ENCODE measurements around the gene SH3GL1. TPM values are rescaled to one million over a fixed set of nuclear protein-coding genes. Genes with fewer than 3 reads are reported as not detected.

Gene SH3GL1
- total RNA-seq, 1 donor from 2014 or later: 101 TPM

GRCh38 chr19:4431808-4432674 is 31.7 kb upstream of the SH3GL1 start:
- TF ChIP-seq EZH2 (IDR thresholded peaks at IDR 0.05; ENCODE audit: insufficient read depth, low read length) (no peak), CTCF (IDR thresholded peaks at IDR 0.05; ENCODE audit: insufficient read depth, low read depth, low read length) (no peak)
- Histone ChIP-seq H3K4me3 (ENCODE audit: insufficient read depth, low read depth, low read length) (no peak overlapping the region), H3K4me1 (ENCODE audit: insufficient read depth, low read length) (no peaks in the 10 kb centered on the region), H3K4me2 (ENCODE audit: low read length) (no peak overlapping the region), H3K27ac (ENCODE audit: low read depth, low read length) (no peak overlapping the region), H4K20me1 (ENCODE audit: insufficient read depth, low read length) (no peaks in the 10 kb centered on the region), H3K27me3 (ENCODE audit: insufficient read depth, low read length) (no peaks in the 10 kb centered on the region), H3K79me2 (ENCODE audit: insufficient read depth, low read length) (no peaks in the 10 kb centered on the region), H3K36me3 (ENCODE audit: insufficient read depth, low read length) (peaks cover 11% of the 10 kb centered on the region), H2AFZ (ENCODE audit: low read depth, low read length) (no peak overlapping the region), H3K9me3 (ENCODE audit: insufficient read depth, low read depth, low read length) (no peaks in the 10 kb centered on the region), H3K9ac (ENCODE audit: low read length) (no peak overlapping the region)
- Mint-ChIP-seq H3K36me3 (ENCODE audit: low read depth, unreplicated experiment) (peaks cover 17% of the 10 kb centered on the region), H3K4me1 (ENCODE audit: low read depth, unreplicated experiment) (no peaks in the 10 kb centered on the region), H3K4me3 (ENCODE audit: unreplicated experiment) (no peak overlapping the region), H3K27me3 (ENCODE audit: low read depth, unreplicated experiment) (no peaks in the 10 kb centered on the region), H3K9me3 (ENCODE audit: unreplicated experiment) (no peaks in the 10 kb centered on the region), H3K27ac (ENCODE audit: unreplicated experiment) (no peak overlapping the region)
- no peak for DNase-seq (ENCODE audit: low read depth)
- FAIRE-seq: no peak

GRCh38 chr19:4431296-4431695 is 30.9 kb upstream of the SH3GL1 start:
- H3K4me1 Mint-ChIP-seq (ENCODE audit: low read depth, unreplicated experiment): no peaks in the 10 kb centered on the region
- no peaks in the 10 kb centered on the region for H3K9me3 Mint-ChIP-seq (ENCODE audit: unreplicated experiment)
- H3K27me3 Mint-ChIP-seq (ENCODE audit: low read depth, unreplicated experiment): no peaks in the 10 kb centered on the region
- Histone ChIP-seq H4K20me1 (ENCODE audit: insufficient read depth, low read length) (no peaks in the 10 kb centered on the region), H3K9ac (ENCODE audit: low read length) (no peak overlapping the region), H3K36me3 (ENCODE audit: insufficient read depth, low read length) (peaks cover 11% of the 10 kb centered on the region), H3K27me3 (ENCODE audit: insufficient read depth, low read length) (no peaks in the 10 kb centered on the region), H3K9me3 (ENCODE audit: insufficient read depth, low read depth, low read length) (no peaks in the 10 kb centered on the region), H2AFZ (ENCODE audit: low read depth, low read length) (no peak overlapping the region), H3K4me2 (ENCODE audit: low read length) (no peak overlapping the region), H3K4me1 (ENCODE audit: insufficient read depth, low read length) (no peaks in the 10 kb centered on the region), H3K79me2 (ENCODE audit: insufficient read depth, low read length) (no peaks in the 10 kb centered on the region), H3K4me3 (ENCODE audit: insufficient read depth, low read depth, low read length) (no peak overlapping the region), H3K27ac (ENCODE audit: low read depth, low read length) (no peak overlapping the region)
- DNase-seq (ENCODE audit: low read depth) (no peak), FAIRE-seq (no peak)
- TF ChIP-seq CTCF (IDR thresholded peaks at IDR 0.05; ENCODE audit: insufficient read depth, low read depth, low read length) (no peak), EZH2 (IDR thresholded peaks at IDR 0.05; ENCODE audit: insufficient read depth, low read length) (no peak)
- H3K36me3 Mint-ChIP-seq (ENCODE audit: low read depth, unreplicated experiment): peaks cover 17% of the 10 kb centered on the region
- H3K4me3 Mint-ChIP-seq (ENCODE audit: unreplicated experiment): no peak overlapping the region
- no peak overlapping the region for H3K27ac Mint-ChIP-seq (ENCODE audit: unreplicated experiment)

GRCh38 chr19:4430760-4431159 is 30.4 kb upstream of the SH3GL1 start:
- no peaks in the 10 kb centered on the region for H4K20me1 ChIP-seq (ENCODE audit: insufficient read depth, low read length)
- Mint-ChIP-seq H3K27ac (ENCODE audit: unreplicated experiment) (no peak overlapping the region), H3K36me3 (ENCODE audit: low read depth, unreplicated experiment) (peaks cover 17% of the 10 kb centered on the region), H3K27me3 (ENCODE audit: low read depth, unreplicated experiment) (no peaks in the 10 kb centered on the region), H3K4me1 (ENCODE audit: low read depth, unreplicated experiment) (no peaks in the 10 kb centered on the region), H3K9me3 (ENCODE audit: unreplicated experiment) (no peaks in the 10 kb centered on the region), H3K4me3 (ENCODE audit: unreplicated experiment) (no peak overlapping the region)
- no peak overlapping the region for H2AFZ ChIP-seq (ENCODE audit: low read depth, low read length)
- H3K27me3 ChIP-seq (ENCODE audit: insufficient read depth, low read length): no peaks in the 10 kb centered on the region
- no peak for TF ChIP-seq CTCF (IDR thresholded peaks at IDR 0.05; ENCODE audit: insufficient read depth, low read depth, low read length)
- no peak for TF ChIP-seq EZH2 (IDR thresholded peaks at IDR 0.05; ENCODE audit: insufficient read depth, low read length)
- DNase-seq (ENCODE audit: low read depth): no peak
- H3K9ac ChIP-seq (ENCODE audit: low read length): no peak overlapping the region
- no peak for FAIRE-seq
- H3K4me2 ChIP-seq (ENCODE audit: low read length): no peak overlapping the region
- H3K79me2 ChIP-seq (ENCODE audit: insufficient read depth, low read length): no peaks in the 10 kb centered on the region
- H3K36me3 ChIP-seq (ENCODE audit: insufficient read depth, low read length): peaks cover 11% of the 10 kb centered on the region
- no peaks in the 10 kb centered on the region for H3K9me3 ChIP-seq (ENCODE audit: insufficient read depth, low read depth, low read length)
- no peak overlapping the region for H3K4me3 ChIP-seq (ENCODE audit: insufficient read depth, low read depth, low read length)
- no peak overlapping the region for H3K27ac ChIP-seq (ENCODE audit: low read depth, low read length)
- H3K4me1 ChIP-seq (ENCODE audit: insufficient read depth, low read length): no peaks in the 10 kb centered on the region
